GM12891 (cell line): ENCODE measurements around the gene INTS7.

Experiments
- POLR2A ChIP-seq: IDR thresholded peaks from 2 replicates; pipeline ENCODE4 v1.6.1; 2011; ENCODE audit warnings: low read depth, low read length, control low read depth
- TAF1 ChIP-seq: IDR thresholded peaks from 2 replicates; pipeline ENCODE4 v1.6.1; 2011; ENCODE audit warnings: low read depth, low read length, control low read depth

DNA sequence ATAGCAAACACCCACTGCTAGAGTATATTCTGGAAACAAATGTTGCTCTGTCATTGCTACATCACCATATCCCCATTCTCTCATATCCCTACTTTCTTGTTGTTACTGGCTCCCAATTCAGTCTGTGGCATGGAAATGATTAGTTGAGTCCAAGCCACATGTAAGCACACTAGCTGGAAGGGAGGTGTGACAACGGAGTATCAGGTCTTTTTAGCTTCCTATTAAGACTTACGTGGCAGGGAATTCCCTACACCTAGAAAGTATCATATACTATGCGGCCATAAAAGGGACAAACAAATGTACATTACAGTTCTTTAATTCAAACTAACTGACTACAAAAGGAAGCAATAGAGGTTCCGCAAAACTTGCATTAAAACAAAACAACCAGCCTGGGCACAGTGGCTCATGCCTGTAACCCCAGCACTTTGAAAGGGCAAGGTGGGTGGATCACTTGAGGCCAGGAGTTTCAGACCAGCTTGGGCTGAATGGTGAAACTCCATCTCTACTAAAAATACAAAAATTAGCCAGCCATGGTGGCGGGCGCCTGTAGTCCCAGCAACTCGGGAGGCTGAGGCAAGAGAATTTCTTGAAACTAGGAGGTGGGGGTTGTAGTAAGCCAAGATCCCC lies 48.6 kb downstream of the INTS7 start:
- TF ChIP-seq POLR2A: no peak
- no peak for TF ChIP-seq TAF1
